HEK293 (cell line): ENCODE results near the gene BAG1.

ENCODE experiments used
- TCF7L2 ChIP-seq: IDR thresholded peaks from 2 replicates; pipeline ENCODE4 v1.6.1; 2011; ENCODE audit warnings: low read depth, mild to moderate bottlenecking, inconsistent platforms, low read length, moderate library complexity, borderline replicate concordance
- YY1 ChIP-seq: fragments of 450-650 bp; formaldehyde crosslinking; IDR thresholded peaks from 2 replicates; pipeline ENCODE4 v1.5.1; 2018; ENCODE audit warnings: missing biosample characterization, missing genetic modification characterization
- ZBTB1 ChIP-seq: fragments of 450-650 bp; formaldehyde crosslinking; IDR thresholded peaks from 2 replicates; pipeline ENCODE4 v1.5.1; 2016; ENCODE audit warnings: missing biosample characterization, missing genetic modification characterization
- ZFHX2 ChIP-seq: fragments of 450-650 bp; formaldehyde crosslinking; conservative IDR thresholded peaks from 2 replicates; pipeline ENCODE4 v1.5.1; 2016; ENCODE audit warnings: missing biosample characterization, missing genetic modification characterization
- ZNF274 ChIP-seq, 2 experiments: fragments of 200-500 bp in 1 of 2; fragments of 450-650 bp in 1 of 2; sonication (Bioruptor generic) in 1 of 2; formaldehyde crosslinking in 1 of 2; IDR thresholded peaks; 2 replicates each; pipeline versions ENCODE4 v1.5.1 to v1.6.1; 2014 to 2016; ENCODE audit warnings: borderline replicate concordance in 1 of 2, inconsistent platforms in 1 of 2, low read length in 1 of 2, missing biosample characterization in 1 of 2, missing genetic modification characterization in 1 of 2
- ZNF701 ChIP-seq: fragments of 450-650 bp; formaldehyde crosslinking; IDR thresholded peaks from 2 replicates; pipeline ENCODE4 v1.5.1; 2016; ENCODE audit warnings: missing biosample characterization, missing genetic modification characterization
- TF ChIP-seq, protein P1 (sequence below): fragments of 450-650 bp; formaldehyde crosslinking; IDR thresholded peaks from 2 replicates; pipeline ENCODE4 v1.5.1; 2016; ENCODE audit warnings: missing biosample characterization, missing genetic modification characterization
- TF ChIP-seq, protein P2 (sequence below): fragments of 450-650 bp; formaldehyde crosslinking; IDR thresholded peaks from 2 replicates; pipeline ENCODE4 v1.5.1; 2016; ENCODE audit warnings: missing biosample characterization, missing genetic modification characterization

GRCh38 chr9:33234511-33235467 lies 29.7 kb downstream of the BAG1 start:
- TF ChIP-seq, protein P1, sequence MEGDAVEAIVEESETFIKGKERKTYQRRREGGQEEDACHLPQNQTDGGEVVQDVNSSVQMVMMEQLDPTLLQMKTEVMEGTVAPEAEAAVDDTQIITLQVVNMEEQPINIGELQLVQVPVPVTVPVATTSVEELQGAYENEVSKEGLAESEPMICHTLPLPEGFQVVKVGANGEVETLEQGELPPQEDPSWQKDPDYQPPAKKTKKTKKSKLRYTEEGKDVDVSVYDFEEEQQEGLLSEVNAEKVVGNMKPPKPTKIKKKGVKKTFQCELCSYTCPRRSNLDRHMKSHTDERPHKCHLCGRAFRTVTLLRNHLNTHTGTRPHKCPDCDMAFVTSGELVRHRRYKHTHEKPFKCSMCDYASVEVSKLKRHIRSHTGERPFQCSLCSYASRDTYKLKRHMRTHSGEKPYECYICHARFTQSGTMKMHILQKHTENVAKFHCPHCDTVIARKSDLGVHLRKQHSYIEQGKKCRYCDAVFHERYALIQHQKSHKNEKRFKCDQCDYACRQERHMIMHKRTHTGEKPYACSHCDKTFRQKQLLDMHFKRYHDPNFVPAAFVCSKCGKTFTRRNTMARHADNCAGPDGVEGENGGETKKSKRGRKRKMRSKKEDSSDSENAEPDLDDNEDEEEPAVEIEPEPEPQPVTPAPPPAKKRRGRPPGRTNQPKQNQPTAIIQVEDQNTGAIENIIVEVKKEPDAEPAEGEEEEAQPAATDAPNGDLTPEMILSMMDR, result no peak
- TF ChIP-seq ZBTB1 (no peak), ZFHX2 (no peak), ZNF274 (IDR thresholded peaks at IDR 0.05; ENCODE audit: low read length) (no peak), ZNF274 (tag by site-specific recombination; IDR thresholded peaks at IDR 0.05; ENCODE audit: borderline replicate concordance) (no peak), TCF7L2 (no peak), ZNF701 (tag by site-specific recombination) (no peak), YY1 (tag by site-specific recombination) (no peak)
- TF ChIP-seq, protein P2, sequence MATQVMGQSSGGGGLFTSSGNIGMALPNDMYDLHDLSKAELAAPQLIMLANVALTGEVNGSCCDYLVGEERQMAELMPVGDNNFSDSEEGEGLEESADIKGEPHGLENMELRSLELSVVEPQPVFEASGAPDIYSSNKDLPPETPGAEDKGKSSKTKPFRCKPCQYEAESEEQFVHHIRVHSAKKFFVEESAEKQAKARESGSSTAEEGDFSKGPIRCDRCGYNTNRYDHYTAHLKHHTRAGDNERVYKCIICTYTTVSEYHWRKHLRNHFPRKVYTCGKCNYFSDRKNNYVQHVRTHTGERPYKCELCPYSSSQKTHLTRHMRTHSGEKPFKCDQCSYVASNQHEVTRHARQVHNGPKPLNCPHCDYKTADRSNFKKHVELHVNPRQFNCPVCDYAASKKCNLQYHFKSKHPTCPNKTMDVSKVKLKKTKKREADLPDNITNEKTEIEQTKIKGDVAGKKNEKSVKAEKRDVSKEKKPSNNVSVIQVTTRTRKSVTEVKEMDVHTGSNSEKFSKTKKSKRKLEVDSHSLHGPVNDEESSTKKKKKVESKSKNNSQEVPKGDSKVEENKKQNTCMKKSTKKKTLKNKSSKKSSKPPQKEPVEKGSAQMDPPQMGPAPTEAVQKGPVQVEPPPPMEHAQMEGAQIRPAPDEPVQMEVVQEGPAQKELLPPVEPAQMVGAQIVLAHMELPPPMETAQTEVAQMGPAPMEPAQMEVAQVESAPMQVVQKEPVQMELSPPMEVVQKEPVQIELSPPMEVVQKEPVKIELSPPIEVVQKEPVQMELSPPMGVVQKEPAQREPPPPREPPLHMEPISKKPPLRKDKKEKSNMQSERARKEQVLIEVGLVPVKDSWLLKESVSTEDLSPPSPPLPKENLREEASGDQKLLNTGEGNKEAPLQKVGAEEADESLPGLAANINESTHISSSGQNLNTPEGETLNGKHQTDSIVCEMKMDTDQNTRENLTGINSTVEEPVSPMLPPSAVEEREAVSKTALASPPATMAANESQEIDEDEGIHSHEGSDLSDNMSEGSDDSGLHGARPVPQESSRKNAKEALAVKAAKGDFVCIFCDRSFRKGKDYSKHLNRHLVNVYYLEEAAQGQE (tag by site-specific recombination), result no peak
